Activated CD4-positive, alpha-beta T cell treated with anti-CD3 and anti-CD28 coated beads for 48 hours (primary cell): ENCODE results near the gene KCNIP3.

Source experiments
- DNase-seq: peaks from one replicate; pipeline ENCODE4 v3.0.0-alpha.2; 2020

Gene KCNIP3

DNA sequence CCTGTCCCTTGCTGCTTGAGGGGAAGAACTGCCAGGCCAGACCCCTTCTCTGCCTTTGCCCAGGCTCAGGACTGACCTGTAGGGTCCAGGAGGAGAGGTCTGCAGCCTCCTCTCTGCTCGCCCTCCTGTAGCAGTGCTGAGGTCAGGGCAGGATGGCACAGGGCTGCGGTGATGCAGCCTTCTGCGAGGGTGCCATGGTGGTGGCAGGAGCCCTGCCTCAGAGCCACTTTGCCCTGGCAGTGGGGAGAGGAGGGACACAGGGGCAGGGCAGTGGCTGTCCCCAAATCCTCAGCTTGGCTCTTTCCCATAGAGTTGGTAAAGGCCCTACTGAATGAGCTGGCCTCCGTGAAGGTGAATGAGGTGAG is 22.0 kb upstream of the KCNIP3 start:
- DNase-seq, result no peak

GRCh38 chr2:95275601-95276243 is 21.4 kb upstream of the KCNIP3 start:
- DNase-seq, result no peak

- DNase-seq, result no peak
These were observed 20.8 kb upstream of the KCNIP3 start for GRCh38 chr2:95276244-95276887.

GRCh38 chr2:95276888-95277245 is 20.3 kb upstream of the KCNIP3 start:
- no peak for DNase-seq

DNA sequence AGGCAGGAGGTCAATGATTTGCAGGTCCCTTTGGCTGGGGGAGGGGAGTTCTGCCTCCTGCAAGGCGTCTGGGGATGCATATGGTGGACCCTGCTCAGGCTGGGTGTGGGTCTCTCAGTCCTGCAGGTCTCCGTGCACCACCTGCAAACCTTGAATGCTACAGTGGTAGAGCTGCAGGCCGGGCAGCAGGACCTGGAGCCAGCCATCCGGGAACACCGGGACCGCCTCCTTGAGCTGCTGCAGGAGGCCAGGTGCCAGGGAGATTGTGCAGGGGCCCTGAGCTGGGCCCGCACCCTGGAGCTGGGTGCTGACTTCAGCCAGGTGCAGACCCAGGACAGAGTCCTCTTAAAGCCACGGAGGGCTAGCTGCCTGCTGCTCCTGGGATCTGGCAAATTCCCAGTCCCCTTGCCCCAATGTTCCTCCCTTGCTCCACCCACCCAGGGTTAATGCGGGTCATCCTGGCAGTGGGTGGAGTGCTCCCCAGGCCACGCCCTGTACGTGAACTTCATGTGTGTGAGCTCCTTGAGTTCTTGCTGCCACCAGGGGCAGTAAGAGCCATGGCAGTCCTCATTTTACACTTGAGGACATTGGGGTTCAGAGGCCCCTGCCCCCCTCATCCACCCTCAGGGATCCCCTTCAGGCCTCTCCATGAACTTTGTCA is 19.8 kb upstream of the KCNIP3 start:
- no peak for DNase-seq

GRCh38 chr2:95278051-95278471 is 19.1 kb upstream of the KCNIP3 start:
- DNase-seq, result no peak

- no peak for DNase-seq
These were observed 18.4 kb upstream of the KCNIP3 start for GRCh38 chr2:95278637-95279225.

DNA sequence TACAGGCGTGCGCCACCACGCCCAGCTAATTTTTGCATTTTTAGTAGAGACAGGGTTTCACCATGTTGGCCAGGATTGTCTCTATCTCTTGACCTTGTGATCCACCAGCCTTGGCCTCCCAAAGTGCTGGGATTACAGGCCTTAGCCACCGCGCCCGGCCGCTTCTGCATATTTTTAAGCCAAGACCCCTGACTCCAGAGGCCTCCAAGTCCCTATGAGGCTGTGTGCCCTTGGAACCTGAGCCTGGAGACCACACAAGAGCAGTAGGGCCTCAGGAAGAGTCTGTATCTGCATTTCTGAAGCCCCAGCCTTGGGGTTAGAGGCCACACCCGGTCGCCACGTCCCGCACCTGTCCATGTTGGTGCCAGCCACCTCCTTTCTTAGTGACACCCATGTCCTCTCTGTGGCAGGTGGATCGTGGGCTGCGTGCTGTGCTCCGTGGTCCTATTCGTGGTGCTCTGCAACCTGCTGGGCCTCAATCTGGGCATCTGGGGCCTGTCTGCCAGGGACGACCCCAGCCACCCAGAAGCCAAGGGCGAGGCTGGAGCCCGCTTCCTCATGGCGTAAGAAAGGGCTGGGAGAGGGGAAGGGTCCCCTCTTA is 17.6 kb upstream of the KCNIP3 start:
- DNase-seq, result no peak

- no peak for DNase-seq
These were observed 16.1 kb upstream of the KCNIP3 start for GRCh38 chr2:95281071-95281470.

DNA sequence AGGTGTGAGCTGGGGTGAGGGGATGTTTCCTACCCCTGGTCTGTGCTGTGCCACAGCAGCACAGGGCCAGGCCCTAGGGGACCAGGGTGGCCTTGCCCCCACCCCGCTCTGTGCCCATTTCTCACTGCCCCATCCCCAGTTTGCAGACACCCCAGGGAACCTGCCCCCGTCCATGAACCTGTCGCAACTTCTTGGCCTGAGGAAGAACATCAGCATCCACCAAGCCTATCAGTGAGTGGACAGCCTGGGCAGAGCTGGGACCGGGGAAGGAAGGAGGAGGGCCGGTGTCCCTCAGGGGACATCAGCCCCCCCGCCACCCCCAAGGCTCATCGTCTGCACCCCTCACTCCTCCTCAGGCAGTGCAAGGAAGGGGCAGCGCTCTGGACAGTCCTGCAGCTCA is 15.4 kb upstream of the KCNIP3 start:
- DNase-seq, result no peak

GRCh38 chr2:95282458-95282857 is 14.7 kb upstream of the KCNIP3 start:
- DNase-seq, result no peak

GRCh38 chr2:95283562-95283961 is 13.6 kb upstream of the KCNIP3 start:
- no peak for DNase-seq

- DNase-seq, result no peak
These were observed 12.1 kb upstream of the KCNIP3 start for GRCh38 chr2:95284886-95285541.

DNA sequence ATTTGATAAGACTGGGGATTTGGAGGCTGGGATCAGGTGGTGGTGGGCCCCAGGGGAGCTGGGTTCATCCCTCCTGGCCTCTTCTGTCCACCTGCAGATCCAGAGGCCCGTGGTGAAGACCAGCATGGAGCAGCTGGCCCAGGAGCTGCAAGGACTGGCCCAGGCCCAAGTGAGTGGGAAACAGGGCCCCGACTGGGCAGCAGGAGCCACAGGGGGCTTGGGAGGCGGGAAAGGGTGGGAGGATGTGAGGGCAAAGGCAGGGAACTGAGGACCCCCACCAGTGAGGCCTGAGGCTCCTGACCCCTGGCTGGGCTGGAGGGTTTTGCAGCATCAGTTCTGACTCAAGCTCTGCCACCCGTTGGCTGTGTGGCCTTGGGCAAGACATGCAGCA is 11.6 kb upstream of the KCNIP3 start:
- no peak for DNase-seq

GRCh38 chr2:95287336-95287735 is 9.8 kb upstream of the KCNIP3 start:
- no peak for DNase-seq

DNA sequence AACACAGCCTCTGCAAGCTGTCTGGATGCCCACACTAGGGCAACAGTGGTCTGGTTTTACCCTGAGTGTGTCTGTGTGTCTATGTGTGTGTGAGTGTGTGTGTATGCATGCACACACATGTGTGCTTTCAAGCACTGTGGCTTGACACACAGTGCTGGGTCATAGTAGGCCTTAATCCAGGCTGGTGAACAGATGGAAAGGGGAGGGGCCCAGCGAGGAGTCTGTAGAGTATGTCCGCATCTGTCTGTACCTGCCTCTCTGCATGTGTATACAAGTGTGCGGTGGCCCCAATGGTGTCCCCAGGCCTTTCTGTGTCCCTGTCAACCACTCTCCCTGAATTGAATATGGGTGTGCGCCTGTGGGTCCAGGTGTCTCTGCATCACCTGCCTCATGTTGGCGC is 9.3 kb upstream of the KCNIP3 start:
- no peak for DNase-seq

DNA sequence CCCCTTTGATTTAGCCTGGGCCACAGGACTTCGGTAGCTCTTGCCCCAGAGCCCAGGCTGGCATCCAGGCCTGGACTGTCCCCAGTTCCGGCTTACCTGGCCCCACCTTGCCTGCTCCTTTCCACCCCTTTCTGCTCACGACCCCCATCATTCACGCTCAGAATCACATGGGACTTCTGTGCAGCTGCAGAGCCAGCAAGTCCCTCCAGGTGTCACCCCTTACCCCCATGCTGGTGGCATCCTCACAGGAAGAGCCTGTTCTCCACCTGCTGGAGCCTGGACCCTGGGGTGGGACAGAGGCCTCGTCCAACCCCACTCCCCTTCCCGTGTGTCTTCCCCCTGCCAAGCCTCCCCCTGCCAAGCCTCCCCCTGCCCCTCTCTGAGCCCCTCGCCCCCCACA is 7.9 kb upstream of the KCNIP3 start:
- no peak for DNase-seq

- DNase-seq, result no peak
These were observed 5.9 kb upstream of the KCNIP3 start for GRCh38 chr2:95291222-95291621.

DNA sequence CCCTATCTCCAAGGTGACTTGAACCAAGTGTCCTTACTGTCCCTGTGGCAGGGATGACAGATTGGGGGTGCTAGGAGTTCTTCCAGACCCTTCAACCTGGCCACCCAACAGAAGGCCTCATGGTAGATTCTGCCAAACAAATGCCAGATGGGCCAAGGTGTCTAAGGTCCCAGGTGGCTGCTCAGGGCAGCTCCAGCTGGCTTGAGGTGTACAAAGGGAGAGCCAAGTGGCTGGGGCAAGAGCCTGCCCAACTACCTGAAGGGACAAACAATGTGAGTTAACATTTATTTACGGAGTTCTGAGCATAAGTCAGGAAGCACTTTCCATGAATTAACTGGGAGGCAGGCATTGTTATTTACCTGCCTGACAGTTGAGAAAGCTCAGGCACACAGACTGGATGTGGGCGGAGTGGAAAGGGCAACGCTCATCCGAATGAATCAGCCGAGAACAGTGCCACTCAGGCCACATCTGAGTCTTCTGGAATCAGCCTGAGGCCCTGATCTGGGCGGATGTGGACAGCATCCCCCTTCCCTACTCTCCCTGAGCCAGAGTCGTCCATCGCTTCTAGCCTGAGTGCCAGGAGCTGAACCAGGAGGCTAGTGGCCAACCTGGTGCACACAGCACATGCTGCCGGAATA is 4.4 kb upstream of the KCNIP3 start:
- DNase-seq, result no peak

DNA sequence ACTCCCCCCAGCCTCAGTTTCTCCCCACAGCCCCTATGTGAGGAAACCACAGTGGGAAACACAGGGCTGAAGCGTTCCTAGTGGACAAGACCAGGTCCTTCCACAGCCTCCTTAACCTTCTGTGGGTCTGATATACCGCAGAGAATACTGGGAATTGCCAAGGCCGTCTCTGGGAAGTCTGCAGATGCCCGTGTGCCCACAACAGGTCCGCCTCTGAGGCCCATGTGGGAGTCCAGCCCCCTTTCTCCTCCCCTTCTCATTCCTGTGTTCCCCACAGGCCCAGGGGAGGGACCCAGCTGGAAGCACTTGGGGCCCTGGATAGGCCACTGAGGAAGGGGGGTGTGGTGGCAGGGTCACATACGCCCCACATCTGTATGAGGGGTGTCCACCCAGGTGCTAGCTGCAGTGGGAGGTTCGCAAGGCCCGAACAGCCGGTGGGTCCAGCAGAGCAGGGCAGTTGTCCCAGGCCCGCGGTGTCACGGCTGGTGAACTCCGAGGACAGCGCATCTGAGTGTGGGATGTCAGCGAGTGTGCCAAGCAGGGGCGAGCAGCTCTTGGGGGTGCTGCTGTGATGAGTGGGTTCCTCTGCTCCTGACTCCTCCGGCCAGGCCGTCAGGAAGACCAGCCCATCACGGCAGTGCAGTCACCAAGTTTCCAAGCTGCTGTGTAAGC is 2.4 kb upstream of the KCNIP3 start:
- no peak for DNase-seq

DNA sequence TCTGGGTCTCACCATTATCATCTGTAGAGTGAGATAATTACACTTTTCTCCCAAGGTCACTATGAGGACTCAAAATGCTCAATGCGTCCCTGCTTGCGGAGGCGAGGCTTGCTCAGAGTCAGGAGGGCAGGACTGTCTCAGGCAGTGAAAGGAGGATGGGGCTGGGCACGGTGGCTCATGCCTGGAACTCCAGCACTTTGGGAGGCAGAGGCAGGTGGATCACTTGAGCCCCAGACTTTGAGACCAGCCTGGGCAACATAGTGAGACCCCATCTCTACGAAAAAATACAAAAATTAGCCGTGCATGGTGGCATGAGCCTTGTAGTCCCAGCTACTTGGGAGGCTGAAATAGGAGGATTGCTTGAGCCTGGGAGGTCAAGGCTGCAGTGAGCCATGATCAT is 1.8 kb upstream of the KCNIP3 start:
- no peak for DNase-seq

DNA sequence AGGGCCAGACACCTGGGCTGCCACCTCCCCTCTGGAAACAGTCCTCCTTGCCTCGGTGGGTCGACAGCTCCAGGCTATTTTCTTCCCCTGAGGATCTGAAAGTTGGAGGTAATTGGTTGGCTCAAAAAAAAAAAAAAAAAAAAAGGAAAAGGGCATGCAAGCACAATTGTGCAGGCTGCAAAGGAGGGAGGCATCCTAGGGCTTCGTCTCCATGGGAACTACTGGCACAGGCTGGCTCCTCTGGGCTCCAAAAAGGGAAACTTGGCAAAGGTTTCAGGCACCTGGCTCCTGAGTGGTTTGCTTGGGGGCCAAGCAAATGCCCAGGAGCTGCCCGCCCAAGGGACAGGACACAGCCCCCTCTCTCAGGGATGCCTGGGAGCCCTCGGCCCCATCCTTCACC is 1.1 kb upstream of the KCNIP3 start:
- no peak for DNase-seq
